ENCODE data around the gene TFAP2B.

TFAP2B gene

DNA sequence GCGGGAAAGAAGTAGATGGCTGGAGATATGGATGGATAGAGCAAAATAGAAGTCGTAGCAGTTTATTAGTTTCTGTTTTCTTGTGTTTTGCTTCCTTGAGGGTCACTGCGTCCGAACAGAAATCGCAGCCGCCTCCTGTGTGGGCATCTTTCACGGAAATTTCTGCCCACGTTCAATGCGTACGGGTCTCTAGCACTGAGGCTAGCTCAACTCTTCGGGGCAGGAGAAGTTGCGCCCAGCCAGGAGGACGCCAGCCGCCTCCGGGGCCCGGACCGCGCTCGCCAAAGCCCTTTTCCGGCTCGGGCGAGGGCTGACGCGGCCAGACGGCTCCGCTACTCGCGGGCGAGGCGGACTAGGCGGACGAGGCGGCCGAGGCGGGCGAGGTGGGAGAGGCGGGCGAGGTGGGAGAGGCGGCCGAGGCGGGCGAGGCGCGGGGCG lies 814 bp downstream of the TFAP2B start:
- no peak for TF ChIP-seq FOXP2 (optimal IDR thresholded peaks at IDR 0.05; ENCODE audit: borderline replicate concordance, extremely low read depth, extremely low read length, insufficient read depth)
- TF ChIP-seq POLR2AphosphoS5 (IDR thresholded peaks at IDR 0.05; ENCODE audit: low read depth, low read length), result no peak
- TF ChIP-seq TAF1 (IDR thresholded peaks at IDR 0.05; ENCODE audit: borderline replicate concordance, insufficient read depth, low read length), result no peak
- no peak for TF ChIP-seq SIN3A (IDR thresholded peaks at IDR 0.05; ENCODE audit: borderline replicate concordance, insufficient read depth, low read length)
- TF ChIP-seq, protein P1, sequence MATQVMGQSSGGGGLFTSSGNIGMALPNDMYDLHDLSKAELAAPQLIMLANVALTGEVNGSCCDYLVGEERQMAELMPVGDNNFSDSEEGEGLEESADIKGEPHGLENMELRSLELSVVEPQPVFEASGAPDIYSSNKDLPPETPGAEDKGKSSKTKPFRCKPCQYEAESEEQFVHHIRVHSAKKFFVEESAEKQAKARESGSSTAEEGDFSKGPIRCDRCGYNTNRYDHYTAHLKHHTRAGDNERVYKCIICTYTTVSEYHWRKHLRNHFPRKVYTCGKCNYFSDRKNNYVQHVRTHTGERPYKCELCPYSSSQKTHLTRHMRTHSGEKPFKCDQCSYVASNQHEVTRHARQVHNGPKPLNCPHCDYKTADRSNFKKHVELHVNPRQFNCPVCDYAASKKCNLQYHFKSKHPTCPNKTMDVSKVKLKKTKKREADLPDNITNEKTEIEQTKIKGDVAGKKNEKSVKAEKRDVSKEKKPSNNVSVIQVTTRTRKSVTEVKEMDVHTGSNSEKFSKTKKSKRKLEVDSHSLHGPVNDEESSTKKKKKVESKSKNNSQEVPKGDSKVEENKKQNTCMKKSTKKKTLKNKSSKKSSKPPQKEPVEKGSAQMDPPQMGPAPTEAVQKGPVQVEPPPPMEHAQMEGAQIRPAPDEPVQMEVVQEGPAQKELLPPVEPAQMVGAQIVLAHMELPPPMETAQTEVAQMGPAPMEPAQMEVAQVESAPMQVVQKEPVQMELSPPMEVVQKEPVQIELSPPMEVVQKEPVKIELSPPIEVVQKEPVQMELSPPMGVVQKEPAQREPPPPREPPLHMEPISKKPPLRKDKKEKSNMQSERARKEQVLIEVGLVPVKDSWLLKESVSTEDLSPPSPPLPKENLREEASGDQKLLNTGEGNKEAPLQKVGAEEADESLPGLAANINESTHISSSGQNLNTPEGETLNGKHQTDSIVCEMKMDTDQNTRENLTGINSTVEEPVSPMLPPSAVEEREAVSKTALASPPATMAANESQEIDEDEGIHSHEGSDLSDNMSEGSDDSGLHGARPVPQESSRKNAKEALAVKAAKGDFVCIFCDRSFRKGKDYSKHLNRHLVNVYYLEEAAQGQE (IDR thresholded peaks at IDR 0.05; ENCODE audit: insufficient read depth in 1 of 2, low read depth in 2 of 2, low read length in 2 of 2), result no peak

DNA sequence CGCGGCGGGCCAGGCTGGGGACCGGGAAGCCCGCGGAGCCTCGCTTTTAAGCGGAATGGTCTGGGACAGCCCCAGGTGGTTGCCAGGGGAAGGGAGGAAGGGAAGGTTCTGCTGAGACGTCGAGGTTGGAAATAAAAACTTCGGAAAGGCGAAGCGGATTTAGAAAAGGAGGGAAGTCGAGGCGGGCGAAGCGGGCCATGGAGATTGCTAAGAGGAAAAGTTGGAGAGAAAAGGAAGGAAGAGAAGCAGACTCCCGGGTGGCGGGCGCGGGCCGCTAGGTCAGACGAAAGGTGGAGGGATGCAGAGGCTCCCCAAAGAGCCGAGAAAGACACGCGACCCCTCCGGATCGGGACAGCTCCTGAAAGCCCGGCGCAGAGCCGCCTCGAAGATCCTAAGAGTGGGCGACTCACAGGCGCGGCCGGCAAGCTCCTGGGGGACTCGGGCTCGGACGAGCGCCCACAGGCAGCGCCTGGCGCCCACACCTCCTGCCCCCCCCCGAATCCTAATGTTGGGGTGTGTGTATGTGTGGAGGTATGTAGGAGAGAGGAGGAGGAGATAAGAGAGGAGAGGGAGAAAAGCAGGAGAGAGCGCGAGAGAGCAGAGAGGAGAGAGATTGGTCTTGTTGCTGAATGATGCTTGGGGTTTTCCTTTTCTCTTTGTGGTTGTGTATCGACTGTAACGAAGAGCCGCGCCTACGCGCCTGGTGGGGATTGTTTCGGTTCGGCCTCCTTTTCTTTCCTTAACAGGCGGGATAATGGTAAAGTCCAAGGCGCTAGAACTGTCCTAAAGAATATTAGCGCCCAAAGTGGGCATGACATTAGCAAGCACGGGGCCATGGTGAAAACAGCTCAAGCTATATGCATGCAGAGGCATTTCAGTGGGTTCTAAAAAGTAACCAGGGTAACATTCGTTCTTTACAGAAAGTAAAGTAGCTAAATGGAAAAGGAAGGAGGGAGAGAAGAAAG lies 1.5 kb downstream of the TFAP2B start:
- TF ChIP-seq, protein P1 (IDR thresholded peaks at IDR 0.05; ENCODE audit: insufficient read depth in 1 of 2, low read depth in 2 of 2, low read length in 2 of 2), result no peak
- TF ChIP-seq TAF1 (IDR thresholded peaks at IDR 0.05; ENCODE audit: borderline replicate concordance, insufficient read depth, low read length) (no peak), POLR2AphosphoS5 (IDR thresholded peaks at IDR 0.05; ENCODE audit: low read depth, low read length) (no peak), FOXP2 (optimal IDR thresholded peaks at IDR 0.05; ENCODE audit: borderline replicate concordance, extremely low read depth, extremely low read length, insufficient read depth) (no peak), SIN3A (IDR thresholded peaks at IDR 0.05; ENCODE audit: borderline replicate concordance, insufficient read depth, low read length) (no peak)

DNA sequence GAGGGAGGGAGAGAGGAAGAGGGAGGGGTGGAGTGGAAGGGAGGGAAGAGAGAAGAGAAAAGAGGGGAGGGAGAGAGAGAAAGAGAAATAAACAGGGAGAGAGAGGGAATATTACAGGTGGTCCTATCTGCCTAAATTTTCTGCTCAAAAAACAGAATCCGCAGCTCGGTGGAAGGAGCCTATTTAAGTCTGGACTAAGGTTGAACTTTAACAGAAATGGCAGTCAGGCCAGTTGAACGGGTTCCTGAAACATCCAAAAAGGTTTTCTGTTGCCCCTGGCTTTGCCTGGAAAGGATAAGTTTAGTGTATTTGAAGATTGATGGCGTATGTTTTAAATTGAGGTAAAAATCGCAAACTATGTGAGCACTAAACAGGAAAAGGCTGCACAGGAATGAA lies 2.2 kb downstream of the TFAP2B start:
- TF ChIP-seq, protein P1 (IDR thresholded peaks at IDR 0.05; ENCODE audit: insufficient read depth in 1 of 2, low read depth in 2 of 2, low read length in 2 of 2), result no peak
- TF ChIP-seq POLR2AphosphoS5 (IDR thresholded peaks at IDR 0.05; ENCODE audit: low read depth, low read length), result no peak
- no peak for TF ChIP-seq FOXP2 (optimal IDR thresholded peaks at IDR 0.05; ENCODE audit: borderline replicate concordance, extremely low read depth, extremely low read length, insufficient read depth)
- TF ChIP-seq SIN3A (IDR thresholded peaks at IDR 0.05; ENCODE audit: borderline replicate concordance, insufficient read depth, low read length), result no peak
- no peak for TF ChIP-seq TAF1 (IDR thresholded peaks at IDR 0.05; ENCODE audit: borderline replicate concordance, insufficient read depth, low read length)

DNA sequence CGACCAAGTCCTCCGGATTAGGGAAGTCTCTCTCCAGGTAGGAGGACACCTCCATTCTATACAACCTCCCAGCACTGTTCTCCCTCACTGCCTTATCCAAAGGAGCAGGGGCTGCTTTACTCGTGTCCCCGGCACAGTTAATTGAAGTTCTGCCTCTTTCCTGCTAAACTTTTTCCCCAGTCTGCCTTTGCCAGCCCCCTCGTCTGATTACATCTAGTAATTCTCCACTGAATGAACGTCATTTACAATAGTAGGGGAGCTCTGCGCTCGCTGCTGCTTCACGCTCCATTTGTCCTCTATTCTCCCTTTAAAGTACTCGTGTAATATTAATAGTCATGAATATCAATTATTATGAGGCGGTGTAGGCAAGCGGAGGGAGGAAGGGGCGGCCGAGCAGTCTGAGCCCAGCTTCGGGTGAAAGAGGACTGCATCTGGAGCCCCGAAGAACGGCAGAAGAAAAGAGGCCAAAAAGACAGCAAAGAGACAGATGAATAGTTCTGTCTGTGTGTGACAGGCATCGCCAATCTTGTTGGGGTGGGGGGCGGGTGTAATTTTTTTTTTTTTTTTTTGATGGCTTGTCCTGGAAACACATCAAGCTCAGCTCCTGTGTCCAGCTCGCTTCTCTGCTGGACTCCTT lies 2.9 kb downstream of the TFAP2B start:
- TF ChIP-seq SIN3A (IDR thresholded peaks at IDR 0.05; ENCODE audit: borderline replicate concordance, insufficient read depth, low read length), result no peak
- no peak for TF ChIP-seq FOXP2 (optimal IDR thresholded peaks at IDR 0.05; ENCODE audit: borderline replicate concordance, extremely low read depth, extremely low read length, insufficient read depth)
- TF ChIP-seq, protein P1 (IDR thresholded peaks at IDR 0.05; ENCODE audit: insufficient read depth in 1 of 2, low read depth in 2 of 2, low read length in 2 of 2), result no peak
- no peak for TF ChIP-seq POLR2AphosphoS5 (IDR thresholded peaks at IDR 0.05; ENCODE audit: low read depth, low read length)
- TF ChIP-seq TAF1 (IDR thresholded peaks at IDR 0.05; ENCODE audit: borderline replicate concordance, insufficient read depth, low read length), result no peak

All from PFSK-1 (cell line).